DOHH2 (cell line): ENCODE measurements around the gene GET4.

Experiments
- EZH2phosphoT487 ChIP-seq: fragments of 200-600 bp; sonication (generic); IDR thresholded peaks from 2 replicates; pipeline ENCODE4 v1.6.1; 2017; ENCODE audit warnings: borderline replicate concordance, mild to moderate bottlenecking, antibody characterized with exemption, low read length, moderate library complexity, mixed read lengths
- TF ChIP-seq, protein P1 (sequence below): fragments of 200-600 bp; sonication (generic); IDR thresholded peaks from one replicate; pipeline ENCODE4 v1.5.1; 2014; ENCODE audit warnings: antibody characterized with exemption, mild to moderate bottlenecking, low read depth, low read length; ENCODE audit not compliant: poor library complexity, severe bottlenecking

DNA sequence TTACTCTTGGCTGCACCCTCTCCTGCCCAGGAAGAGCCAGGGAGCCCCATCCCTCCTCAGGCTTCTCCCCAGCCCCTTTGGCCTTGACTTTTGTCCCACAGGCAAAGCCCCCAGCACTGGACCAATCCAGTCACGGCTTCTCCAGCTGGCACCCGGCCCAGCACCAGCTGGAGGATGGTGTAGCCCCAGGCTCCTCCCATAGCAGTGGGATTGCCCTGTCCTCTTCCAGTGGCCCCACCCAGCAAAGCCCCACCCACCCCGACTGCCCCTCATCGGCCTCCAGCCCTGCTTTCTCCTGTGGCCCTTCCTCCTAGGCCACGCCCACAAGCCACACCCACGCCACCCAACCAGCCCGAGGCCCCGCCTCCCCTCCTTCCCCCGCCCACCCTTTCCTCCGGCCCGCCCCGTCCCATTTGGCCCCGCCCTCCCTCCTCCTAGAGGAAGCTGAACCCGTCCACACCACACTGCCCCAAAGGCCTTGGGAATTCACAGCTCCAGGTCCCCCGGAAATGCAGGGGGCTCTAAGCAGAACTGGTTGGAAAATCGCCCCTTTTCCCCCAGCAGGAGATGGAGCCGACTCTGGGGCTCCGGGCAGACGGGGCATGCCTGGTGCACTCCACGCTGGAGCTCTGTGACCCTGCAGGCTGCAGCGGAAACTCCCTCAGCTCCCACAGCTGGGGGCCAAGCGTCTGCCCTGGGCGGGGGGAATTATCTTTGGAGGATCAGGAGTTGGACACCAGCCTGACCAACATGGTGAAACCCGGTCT is 25.2 kb downstream of the GET4 start:
- TF ChIP-seq EZH2phosphoT487: no peak
- TF ChIP-seq, protein P1, sequence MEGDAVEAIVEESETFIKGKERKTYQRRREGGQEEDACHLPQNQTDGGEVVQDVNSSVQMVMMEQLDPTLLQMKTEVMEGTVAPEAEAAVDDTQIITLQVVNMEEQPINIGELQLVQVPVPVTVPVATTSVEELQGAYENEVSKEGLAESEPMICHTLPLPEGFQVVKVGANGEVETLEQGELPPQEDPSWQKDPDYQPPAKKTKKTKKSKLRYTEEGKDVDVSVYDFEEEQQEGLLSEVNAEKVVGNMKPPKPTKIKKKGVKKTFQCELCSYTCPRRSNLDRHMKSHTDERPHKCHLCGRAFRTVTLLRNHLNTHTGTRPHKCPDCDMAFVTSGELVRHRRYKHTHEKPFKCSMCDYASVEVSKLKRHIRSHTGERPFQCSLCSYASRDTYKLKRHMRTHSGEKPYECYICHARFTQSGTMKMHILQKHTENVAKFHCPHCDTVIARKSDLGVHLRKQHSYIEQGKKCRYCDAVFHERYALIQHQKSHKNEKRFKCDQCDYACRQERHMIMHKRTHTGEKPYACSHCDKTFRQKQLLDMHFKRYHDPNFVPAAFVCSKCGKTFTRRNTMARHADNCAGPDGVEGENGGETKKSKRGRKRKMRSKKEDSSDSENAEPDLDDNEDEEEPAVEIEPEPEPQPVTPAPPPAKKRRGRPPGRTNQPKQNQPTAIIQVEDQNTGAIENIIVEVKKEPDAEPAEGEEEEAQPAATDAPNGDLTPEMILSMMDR: no peak
